Gastroesophageal sphincter (tissue), 3 donors: ENCODE results near the gene TRAT1.

ENCODE experiments used
- CTCF ChIP-seq, 4 experiments: fragments of 200-600 bp in 2 of 4; fragments of 450-650 bp in 2 of 4; sonication (generic) in 1 of 4; IDR thresholded peaks; one replicate each; pipeline ENCODE4 v1.5.1; 2017 to 2019; ENCODE audit warnings: antibody characterized with exemption in 4 of 4, mild to moderate bottlenecking in 2 of 4, moderate library complexity in 2 of 4
- EP300 ChIP-seq: sonication (generic); formaldehyde crosslinking; IDR thresholded peaks from one replicate; pipeline ENCODE4 v1.6.1; 2017; ENCODE audit warnings: antibody characterized with exemption, mild to moderate bottlenecking
- POLR2A ChIP-seq, 2 donors: fragments of 450-650 bp; IDR thresholded peaks; one replicate each; pipeline ENCODE4 v1.6.1; 2017; ENCODE audit warnings: antibody characterized with exemption in 2 of 2, mild to moderate bottlenecking in 2 of 2, moderate library complexity in 1 of 2
- POLR2AphosphoS5 ChIP-seq: sonication (generic); formaldehyde crosslinking; IDR thresholded peaks from one replicate; pipeline ENCODE4 v1.6.1; 2017; ENCODE audit warnings: antibody characterized with exemption

- TF ChIP-seq CTCF (IDR thresholded peaks at IDR 0.05) (no peak), POLR2AphosphoS5 (no peak), POLR2A (IDR thresholded peaks at IDR 0.05) (no peak), EP300 (no peak)
Measured at GRCh38 chr3:108791473-108791872, 31.1 kb upstream of the TRAT1 start.
